Stimulated activated CD4-positive, alpha-beta T cell treated with anti-CD3 and anti-CD28 coated beads, Interleukin-12 subunit alpha, Interleukin-12 subunit beta, amount 100 ng/mL, for 24 hours (primary cell): Measurements from ENCODE around the gene CHM.
"Not testable (repeated sequence)": the region's sequence is repeated elsewhere in the genome, so short reads cannot be mapped to it uniquely, and the experiment has no call there.

Experiments
- DNase-seq, 2 experiments: peaks; one replicate each; pipeline ENCODE4 v3.0.0-alpha.2; 2020; ENCODE audit warnings: low read depth in 2 of 2

CHM gene

DNA sequence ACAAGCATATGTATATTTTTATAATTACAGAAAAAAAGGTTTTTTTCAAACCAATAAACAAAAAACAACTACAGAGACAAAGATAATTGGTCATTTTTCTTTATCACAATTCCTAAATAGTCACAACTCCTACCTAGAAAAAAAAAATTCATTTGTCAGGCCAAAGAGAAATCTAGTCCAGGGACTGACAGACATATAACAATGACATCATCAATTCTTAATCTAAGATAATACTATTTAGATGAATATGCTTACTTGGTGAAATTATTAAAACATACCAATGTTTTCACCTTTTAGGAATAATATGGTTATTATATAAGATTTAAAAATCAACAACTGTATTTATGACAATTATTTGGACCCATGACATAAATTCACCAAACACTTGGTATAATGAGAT lies 48.4 kb downstream of the CHM start:
- no peak for DNase-seq

DNA sequence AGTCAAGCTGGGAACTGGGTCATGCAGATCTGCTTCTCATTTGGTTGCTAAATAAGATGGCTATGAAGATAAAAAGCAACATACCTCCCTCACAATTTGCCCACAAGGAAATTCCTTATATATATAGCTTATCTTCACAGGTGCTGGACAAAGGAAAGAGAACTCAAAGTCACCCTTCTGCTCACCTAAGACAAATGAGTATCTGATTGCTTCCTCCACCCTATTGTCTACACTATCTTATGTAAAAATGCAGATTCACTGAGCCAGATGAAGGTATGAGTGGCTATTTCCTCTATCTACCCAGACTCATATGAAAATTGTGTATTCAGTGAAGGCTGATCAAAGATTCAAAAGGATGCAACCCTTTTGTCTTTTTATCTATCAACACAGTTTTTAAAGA lies 50.8 kb downstream of the CHM start:
- DNase-seq: no peak

DNA sequence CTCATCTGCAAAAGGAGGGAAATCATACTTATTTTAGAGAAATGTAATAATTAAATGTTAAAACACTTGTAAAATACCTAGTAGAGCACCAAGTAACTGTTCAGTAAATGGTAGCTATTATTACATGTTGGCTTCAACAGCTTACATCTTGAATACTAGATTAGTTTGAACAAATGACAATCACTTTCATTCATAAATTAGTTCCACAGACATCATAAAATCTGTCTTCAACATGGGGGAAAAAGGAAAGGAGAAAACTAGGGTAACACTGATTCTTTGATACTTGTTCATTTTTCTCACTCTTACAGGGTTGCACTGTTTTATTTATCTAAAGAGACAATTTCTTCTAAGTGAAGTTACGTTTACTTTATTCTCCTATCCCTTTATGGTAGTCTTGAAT lies 51.7 kb downstream of the CHM start:
- no peak for DNase-seq

DNA sequence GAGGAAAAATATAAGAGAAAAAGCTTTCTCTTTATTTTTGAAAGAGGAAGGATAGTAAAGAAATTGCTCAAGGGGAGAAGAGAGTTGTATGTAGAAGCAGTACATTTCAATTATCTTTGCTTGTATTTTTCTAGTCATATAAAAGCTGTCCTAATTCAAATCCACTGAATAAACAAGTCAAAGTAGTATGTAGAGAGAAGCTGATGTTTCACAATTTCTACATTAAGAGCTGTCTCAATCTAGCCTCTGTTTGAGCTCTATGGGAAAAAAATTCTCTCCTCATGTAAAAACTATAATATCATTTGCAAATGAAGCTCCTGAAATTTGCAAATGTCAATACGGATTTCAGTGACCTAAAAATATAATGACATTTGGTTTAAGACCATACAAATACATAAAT lies 52.6 kb downstream of the CHM start:
- no peak for DNase-seq

DNA sequence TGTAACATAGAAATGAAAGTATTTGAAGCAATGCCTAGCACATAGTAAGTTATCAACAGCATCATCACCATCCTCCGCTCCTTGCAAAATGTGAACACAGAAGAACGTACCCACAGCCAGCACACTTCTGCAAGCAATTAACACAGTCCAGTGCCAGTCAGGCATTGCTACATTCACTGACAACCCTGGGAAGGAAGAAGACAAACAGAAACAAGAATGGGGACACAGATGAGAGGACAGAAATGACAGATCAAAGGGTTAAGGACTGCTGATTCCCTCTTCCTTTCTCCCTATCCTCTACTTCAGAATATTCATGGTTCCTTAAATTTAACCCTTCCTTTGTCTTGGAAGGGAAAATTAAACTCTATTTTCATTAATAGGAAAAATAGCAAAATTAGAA lies 53.1 kb downstream of the CHM start:
- no peak for DNase-seq

DNA sequence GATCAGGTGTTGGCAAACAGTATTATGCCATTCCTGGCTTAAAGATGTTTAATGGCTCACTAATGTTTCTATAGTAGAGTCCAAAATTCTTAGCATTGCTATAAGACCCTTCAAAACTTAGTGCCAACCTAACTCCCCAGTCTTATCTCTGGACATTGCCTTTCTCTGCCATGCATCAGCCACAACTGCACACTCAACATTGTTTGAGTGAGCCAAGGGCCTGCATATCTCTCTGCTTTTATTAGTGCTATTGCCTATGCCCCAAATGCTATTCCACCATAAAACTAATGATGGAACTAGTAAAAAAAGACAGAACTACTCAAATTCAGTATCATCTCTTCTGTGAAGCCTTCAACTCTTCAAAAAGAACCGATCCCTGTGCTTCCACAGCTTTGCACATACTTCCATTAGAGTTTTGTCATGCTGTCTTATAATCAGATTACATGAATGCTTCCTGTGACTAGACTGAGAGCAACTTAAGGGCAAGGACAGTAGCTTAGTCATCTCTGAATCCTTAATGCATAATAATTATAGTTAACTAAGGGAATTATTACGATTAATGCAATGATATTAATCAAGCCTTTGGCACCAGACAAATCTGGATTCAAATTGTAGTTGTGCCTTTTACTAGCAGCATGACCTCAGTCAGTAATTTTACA lies 53.7 kb downstream of the CHM start:
- no peak for DNase-seq

DNA sequence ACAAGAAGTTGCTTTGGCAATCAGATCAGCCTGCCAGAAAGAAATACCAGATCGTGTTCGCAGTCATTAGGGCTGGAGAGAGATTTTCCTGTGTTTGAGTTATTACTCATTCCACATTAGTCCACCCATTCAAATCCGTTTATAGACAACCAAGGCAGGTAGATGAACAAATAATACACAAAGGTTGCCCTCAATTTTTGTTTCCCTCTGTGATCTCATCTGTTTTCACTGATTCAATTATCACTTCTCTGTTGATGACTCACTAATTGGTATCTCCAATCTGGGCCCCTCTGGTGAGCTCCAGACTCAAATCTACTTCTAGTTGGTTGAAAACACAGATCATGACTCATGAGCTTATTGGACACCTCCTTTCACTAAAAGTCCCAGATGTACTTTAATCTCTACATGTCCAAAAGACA lies 54.5 kb downstream of the CHM start:
- no peak for DNase-seq

DNA sequence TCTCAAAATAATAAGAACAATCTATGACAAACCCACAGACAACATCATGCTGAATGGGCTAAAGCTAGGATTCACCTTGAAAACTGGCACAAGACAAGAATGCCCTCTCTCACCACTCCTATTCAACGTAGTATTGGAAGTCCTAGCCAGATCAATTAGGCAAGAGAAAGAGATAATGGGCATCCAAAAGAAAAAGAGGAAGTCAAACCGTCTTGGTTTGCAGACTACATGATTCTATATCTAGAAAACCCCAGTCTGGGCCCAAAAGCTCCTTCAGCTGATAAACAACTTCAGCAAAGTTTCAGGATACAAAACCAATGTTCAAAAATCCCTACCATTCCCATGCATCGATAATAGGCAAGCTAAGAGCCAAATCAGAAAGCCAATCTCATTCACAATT lies 59.0 kb downstream of the CHM start:
- no peak for DNase-seq

DNA sequence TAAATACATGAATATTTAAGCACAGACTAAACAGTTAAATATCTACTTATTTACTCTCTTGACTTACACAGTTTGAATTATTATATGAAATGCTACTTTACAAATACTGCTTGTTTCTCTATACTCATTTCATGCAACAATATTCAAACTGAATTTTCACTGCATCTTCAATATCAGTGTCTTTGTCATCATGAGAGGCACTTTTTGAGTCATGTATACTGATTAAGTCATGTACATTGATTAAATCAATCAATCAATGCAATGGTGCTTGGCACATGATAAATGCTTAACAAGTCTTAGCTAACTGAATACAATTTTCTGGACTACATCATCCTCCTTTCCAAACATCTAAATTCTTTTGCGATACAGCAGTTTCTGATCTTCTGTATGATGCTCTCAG lies 67.1 kb downstream of the CHM start:
- no peak for DNase-seq

DNA sequence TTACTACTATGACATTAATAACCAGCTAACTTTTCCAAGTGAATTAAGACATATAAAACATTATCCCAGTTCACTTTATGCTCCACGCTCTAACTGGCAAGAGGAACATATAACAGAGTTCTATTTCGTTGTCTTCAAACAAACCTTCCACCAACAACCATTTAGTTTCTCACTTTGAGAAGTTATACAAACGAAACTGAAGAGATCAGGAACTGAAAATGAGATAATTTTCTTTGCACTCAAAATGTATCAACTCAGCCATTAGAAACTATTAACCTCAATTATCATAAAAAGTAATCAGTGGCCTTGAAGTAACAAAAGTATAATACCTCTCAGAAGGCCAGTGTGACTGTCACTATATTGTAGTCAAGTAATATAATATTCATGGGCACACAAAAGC lies 70.1 kb downstream of the CHM start:
- DNase-seq: no peak

DNA sequence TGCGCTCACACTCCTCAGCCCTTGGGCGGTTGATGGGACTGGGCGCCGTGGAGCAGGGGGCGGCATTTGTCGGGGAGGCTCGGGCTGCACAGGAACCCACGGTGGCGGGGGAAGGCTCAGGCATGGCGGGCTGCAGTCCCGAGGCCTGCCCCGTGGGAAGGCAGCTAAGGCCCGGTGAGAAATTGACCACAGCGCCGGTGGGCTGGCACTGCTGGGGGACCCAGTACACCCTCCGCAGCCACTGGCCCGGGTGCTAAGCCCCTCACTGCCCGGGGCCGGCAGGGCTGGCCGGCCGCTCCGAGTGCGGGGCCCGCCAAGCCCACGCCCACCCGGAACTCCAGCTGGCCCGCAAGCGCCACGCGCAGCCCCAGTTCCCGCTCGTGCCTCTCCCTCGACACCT lies 75.0 kb downstream of the CHM start:
- not testable (repeated sequence) for DNase-seq

DNA sequence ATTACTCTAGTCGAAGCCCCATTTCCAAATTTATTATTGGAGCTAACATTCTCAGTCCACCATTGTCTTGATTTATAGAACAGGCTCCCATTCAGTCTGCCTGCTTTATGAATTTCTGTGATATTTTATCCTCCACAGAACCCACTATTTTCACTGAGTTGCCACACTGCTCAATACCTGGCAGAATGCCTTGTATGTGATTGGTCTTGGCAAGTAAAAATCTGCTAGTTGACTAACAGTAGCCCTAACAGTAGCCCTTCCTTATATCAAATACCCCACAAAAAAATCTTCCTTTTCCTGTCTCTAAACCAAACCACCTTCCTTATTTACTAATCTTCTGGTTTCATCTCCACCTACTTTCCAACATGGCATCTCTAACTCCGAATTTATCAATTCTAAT lies 82.6 kb downstream of the CHM start:
- no peak for DNase-seq

DNA sequence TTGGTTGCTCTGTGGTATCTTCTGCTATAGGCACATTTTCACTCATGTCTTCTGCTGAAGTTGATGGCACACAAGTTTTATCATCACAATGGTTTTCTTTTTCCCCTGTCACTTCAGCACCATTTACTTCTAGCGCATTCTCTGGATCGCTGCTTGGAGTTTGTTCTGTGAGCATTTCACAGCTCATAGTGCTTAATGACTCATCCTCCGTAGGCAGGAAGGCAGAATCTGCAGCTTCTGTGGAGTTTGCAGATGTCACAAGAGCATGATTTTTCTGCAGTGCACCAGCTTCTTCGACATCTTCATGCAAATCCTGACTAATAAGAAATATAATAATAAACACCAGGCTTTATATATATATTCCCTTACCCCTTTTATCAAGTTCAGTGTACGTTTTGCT lies 83.6 kb downstream of the CHM start:
- DNase-seq: no peak

DNA sequence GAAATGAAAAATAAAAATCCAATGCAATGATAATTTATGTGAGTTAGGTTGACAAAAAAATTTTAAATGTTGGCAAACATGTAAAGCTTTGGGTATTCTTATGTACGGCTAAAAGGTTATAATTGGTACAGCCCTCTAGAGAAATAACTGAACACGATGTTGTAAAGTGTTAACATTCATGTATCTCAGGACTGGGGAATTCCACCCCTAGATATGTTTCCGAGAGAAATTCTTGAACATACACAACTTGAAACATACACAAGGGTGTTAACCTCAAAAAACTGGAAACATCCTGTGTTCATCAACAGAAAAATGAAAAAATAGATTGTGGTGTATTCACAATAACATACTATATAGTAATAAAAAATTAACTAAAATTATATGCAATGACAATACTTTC lies 91.8 kb downstream of the CHM start:
- DNase-seq: no peak

DNA sequence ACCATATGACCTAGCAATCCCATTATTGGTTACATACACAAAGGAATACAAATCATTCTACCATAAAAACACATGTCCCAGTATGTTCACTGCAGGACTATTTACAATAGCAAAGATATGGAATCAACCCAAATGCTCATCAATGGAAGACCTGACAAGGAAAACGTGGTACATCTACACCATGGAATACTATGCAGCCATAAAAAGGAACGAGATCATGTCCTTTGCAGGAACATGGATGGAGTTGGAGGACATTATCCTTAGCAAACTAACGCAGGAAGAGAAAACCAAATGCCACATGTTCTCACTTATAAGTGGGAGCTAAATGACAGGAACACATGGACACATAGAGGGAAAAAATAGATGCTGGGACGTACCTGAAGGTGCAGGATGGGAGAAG lies 102.6 kb downstream of the CHM start:
- not testable (repeated sequence) for DNase-seq

DNA sequence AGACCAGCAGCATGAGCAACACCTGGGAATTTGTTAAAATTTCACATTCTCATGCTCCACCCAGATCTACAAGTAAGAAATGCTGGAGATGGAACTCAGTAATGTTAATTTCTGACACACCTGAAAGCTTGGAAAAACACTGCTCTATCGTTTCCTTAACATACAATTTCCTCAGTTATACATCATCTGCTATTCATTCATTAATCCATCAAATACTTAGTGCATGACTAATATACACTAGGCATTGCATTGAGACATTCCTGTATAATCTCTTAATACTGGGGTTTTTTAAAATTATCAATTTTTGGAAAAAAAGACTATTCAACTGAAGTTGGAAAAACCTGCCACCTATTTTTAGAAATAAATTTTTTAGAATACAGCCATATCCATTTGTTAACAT lies 106.1 kb downstream of the CHM start:
- no peak for DNase-seq

DNA sequence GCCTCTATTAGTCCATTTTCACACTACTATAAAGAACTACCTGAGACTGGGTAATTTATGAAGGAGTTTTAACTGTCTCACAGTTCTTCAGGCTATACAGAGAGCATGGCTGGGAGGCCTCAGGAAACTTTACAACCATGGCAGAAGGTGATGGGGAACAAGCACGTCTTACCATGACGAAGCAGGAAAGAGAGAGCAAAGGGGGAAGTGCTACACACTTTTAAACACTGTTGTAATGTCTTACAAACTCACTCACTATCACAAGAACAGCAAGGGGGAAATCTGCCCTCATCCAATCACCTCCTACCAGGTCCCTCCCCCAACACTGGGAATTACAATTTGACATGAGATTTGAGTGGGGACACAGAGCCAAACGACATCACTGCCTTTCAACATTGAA lies 107.4 kb downstream of the CHM start:
- DNase-seq: not testable (repeated sequence)

DNA sequence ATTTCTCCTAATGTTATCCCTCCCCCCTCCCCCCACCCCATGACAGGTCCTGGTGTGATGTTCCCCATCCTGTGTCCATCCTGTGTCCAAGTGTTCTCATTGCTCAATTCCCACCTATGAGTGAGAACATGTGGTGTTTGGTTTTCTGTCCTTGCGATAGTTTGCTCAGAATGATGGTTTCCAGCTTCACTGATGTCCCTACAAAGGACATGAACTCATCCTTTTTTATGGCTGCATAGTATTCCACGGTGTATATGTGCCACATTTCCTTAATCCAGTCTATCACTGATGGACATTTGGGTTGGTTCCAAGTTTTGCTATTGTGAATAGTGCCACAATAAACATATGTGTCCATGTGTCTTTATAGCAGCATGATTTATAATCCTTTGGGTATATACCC lies 113.0 kb downstream of the CHM start:
- not testable (repeated sequence) for DNase-seq

DNA sequence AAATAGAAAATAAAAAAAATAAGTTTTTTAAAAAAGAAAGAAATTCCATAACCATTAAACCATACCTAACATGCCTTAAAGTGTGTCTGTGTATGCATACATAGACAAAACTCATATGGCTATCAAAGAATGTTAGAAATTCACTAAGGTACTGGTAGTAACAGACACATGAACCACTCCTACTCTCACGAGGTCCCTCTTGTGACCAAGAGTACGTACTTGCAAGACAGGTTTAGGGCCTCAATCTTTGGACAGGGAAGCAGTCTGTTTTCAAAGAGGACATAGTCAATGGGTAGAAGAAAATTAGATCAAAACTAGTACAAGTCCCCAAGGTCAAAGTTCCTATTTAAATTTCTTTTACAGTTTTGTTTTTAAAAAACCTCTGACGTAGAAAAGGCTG lies 117.3 kb downstream of the CHM start:
- no peak for DNase-seq

DNA sequence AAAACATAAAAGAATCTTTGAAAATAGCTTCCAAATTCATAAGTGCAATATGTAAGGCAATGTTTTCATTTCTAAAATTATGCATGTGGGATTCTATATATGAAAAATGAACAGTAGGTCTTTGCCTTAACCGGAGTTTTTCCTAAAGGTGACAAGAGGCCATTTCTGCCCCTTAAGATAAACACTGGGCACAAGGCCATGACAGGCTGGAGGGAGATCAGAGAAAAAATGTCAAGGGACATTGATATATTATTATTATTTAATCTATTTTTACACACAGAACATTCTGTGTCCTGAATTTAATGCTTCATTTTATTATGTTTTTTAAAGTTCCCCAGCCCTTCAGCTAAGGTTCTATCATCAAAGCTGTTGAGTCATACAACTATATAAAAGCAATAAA lies 118.8 kb downstream of the CHM start:
- no peak for DNase-seq

DNA sequence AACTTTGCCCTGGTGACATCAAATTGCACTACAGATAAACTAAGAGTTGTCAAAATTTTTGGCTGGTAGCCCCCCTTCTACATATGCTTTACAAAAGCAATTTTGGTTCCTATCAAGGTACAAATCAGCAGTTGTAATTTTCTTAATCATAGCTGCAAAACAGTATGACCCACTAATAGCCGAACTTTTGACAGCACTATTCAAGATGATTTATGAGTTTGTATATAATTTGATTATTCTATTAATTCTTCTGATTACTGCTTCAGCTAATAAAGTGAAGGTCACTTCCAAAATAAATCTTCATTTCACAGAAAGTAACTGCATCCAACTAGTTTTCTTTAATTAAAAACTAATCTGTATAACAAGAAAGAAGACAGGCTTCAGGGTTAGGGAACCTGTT lies 119.6 kb downstream of the CHM start:
- no peak for DNase-seq

DNA sequence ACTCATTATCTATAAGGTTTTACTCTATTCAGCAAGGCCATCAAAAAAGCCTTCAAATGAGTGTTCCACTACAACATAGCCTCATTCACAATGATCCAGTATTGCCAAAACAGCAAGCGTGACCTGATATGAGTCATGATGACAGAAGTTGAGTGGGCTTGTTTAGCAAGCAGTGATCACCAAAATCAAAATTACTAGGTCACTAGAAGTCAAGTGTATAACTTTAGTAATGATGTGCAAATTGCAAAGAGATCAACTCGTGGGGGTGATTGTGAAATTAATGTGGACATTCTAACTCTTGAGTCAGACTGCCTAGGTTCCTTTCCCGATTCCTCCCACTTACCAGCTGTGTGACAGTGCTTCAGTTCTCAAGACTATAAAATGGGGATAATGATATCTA lies 124.5 kb downstream of the CHM start:
- DNase-seq: no peak

DNA sequence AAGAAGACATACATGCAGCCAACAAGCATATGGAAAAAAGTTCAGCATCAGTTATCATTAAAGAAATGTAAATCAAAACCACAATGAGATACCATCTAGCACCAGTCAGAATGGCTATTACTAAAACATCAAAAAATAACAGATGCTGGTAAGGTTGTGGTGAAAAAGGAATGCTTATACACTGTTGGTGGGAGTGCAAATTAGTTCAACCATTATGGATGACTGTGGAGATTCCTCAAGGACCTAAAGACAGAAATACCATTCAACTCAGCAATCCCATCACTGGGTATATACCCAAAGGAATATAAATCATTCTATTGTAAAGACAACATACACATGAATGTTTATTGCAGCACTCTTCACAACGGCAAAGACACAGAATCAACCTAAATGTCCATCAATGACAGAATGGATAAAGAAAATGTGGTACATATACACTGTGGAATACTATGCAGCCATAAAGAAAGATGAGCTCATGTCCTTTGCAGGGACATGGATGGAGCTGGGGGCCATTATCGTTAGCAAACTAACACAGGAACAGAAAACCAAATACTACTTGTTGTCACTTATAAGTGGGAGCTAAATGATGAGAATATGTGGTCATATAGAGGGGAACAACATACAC lies 130.6 kb downstream of the CHM start:
- DNase-seq: not testable (repeated sequence)

DNA sequence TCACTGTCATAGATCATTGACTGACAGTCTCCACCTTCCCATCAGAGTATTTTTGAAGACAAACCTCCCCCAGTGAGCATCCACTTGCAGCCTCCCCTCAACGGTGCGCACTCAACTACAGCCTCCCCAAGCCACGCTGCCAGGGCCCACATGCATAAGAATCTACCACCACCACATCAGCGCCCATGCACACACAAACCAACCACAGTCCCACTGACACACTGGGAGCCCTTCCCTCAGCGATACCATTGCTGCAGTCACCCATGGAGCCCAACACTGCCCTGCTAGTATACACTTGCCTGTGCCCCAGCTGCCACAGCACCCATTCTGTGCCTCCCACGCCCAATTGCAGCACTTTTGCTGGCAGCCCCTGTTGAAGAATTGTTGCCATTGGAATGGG lies 132.9 kb downstream of the CHM start:
- DNase-seq: no peak
